ENCODE measurements around the gene PARD3B.

DNA sequence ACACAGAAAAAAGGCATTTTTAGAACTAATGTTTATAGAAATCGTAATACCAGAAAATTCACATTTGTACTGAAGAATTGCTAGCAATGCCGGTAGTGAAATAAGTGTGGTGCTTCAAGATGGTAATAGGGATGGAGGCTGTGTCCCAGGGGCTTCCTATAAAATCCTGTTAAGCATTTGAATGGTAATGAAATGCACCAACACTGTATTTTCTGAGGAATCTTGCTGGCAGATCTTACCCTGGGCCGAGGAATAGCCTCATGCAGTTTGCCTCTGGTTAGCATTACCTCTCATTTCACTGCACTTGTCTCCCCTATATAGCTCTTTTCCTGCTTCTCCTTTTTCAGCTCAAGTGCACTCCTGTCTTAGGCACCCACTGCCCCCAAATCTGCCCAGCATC is 635.5 kb downstream of the PARD3B start:
- TF ChIP-seq GATA3 (IDR thresholded peaks at IDR 0.05; ENCODE audit: low read depth, low read length): no peak
- TF ChIP-seq GATA2 (IDR thresholded peaks at IDR 0.05; ENCODE audit: low read depth, low read length): no peak

All from SH-SY5Y (cell line).